Trophoblast cell (in vitro differentiated cells and primary cell): ENCODE data around the gene DIAPH3.

Experiments used
- DNase-seq, 2 donors: peaks; one replicate each; pipeline ENCODE4 v3.0.0-alpha.2; 2016
- H2AFZ ChIP-seq: 2 replicates; pipeline ENCODE4 v1.6.1; 2013; ENCODE audit warnings: low read length, moderate library complexity, mild to moderate bottlenecking; ENCODE audit not compliant: insufficient read depth, poor library complexity
- H2AK5ac ChIP-seq: 2 replicates; pipeline ENCODE4 v1.6.1; 2013; ENCODE audit warnings: mild to moderate bottlenecking, low read length
- H2BK120ac ChIP-seq: 2 replicates; pipeline ENCODE4 v1.6.1; 2013; ENCODE audit warnings: low read length, mild to moderate bottlenecking, moderate library complexity; ENCODE audit not compliant: insufficient read depth, poor library complexity
- H2BK12ac ChIP-seq: 2 replicates; pipeline ENCODE4 v1.6.1; 2013; ENCODE audit warnings: mild to moderate bottlenecking, low read length, moderate library complexity
- H2BK5ac ChIP-seq: 2 replicates; pipeline ENCODE4 v1.6.1; 2013; ENCODE audit warnings: low read length, low read depth, moderate library complexity, mild to moderate bottlenecking; ENCODE audit not compliant: poor library complexity
- H3K14ac ChIP-seq: 2 replicates; pipeline ENCODE4 v1.6.1; 2013; ENCODE audit warnings: mild to moderate bottlenecking, low read length
- H3K18ac ChIP-seq: 2 replicates; pipeline ENCODE4 v1.6.1; 2013; ENCODE audit warnings: mild to moderate bottlenecking, low read length
- H3K23ac ChIP-seq: 2 replicates; pipeline ENCODE4 v1.6.1; 2013; ENCODE audit warnings: low read length
- H3K27ac ChIP-seq: 2 replicates; pipeline ENCODE4 v1.5.1; 2013; ENCODE audit warnings: low read depth, mild to moderate bottlenecking, inconsistent platforms, low read length, moderate library complexity
- H3K27me3 ChIP-seq: 2 replicates; pipeline ENCODE4 v1.6.1; 2013; ENCODE audit warnings: inconsistent platforms, mild to moderate bottlenecking, low read length, moderate library complexity; ENCODE audit not compliant: insufficient read depth
- H3K36me3 ChIP-seq, 2 experiments: 1 replicate in 1 of 2; 2 replicates in 1 of 2; pipeline ENCODE4 v1.6.1; 2013; ENCODE audit warnings: low read length in 2 of 2, mild to moderate bottlenecking in 2 of 2, moderate library complexity in 1 of 2; ENCODE audit not compliant: insufficient read depth in 2 of 2, control insufficient read depth in 1 of 2
- H3K4ac ChIP-seq: 2 replicates; pipeline ENCODE4 v1.6.1; 2013; ENCODE audit warnings: low read depth, mild to moderate bottlenecking, low read length, moderate library complexity
- H3K4me1 ChIP-seq, 2 experiments: 1 replicate in 1 of 2; 2 replicates in 1 of 2; pipeline ENCODE4 v1.6.1; 2013; ENCODE audit warnings: low read length in 2 of 2, mild to moderate bottlenecking in 2 of 2, moderate library complexity in 1 of 2; ENCODE audit not compliant: insufficient read depth in 2 of 2, control insufficient read depth in 1 of 2
- H3K4me2 ChIP-seq: 2 replicates; pipeline ENCODE4 v1.6.1; 2013; ENCODE audit warnings: inconsistent platforms, mild to moderate bottlenecking, low read length, moderate library complexity
- H3K4me3 ChIP-seq: 2 replicates; pipeline ENCODE4 v1.5.1; 2013; ENCODE audit warnings: mild to moderate bottlenecking, low read depth, low read length, inconsistent platforms
- H3K79me1 ChIP-seq: one replicate; pipeline ENCODE4 v1.6.1; 2013; ENCODE audit warnings: low read length
- H3K79me2 ChIP-seq: 2 replicates; pipeline ENCODE4 v1.6.1; 2013; ENCODE audit warnings: low read length, mild to moderate bottlenecking; ENCODE audit not compliant: control insufficient read depth, insufficient read depth, poor library complexity
- H3K9ac ChIP-seq: 2 replicates; pipeline ENCODE4 v1.6.1; 2013; ENCODE audit warnings: mild to moderate bottlenecking, low read length
- H3K9me3 ChIP-seq: 2 replicates; pipeline ENCODE4 v1.6.1; 2013; ENCODE audit warnings: low read depth, mild to moderate bottlenecking, control low read depth, inconsistent platforms, low read length; ENCODE audit not compliant: insufficient read depth
- H4K12ac ChIP-seq: 2 replicates; pipeline ENCODE4 v1.6.1; 2013; ENCODE audit warnings: low read depth, mild to moderate bottlenecking, low read length, moderate library complexity
- H4K8ac ChIP-seq: 2 replicates; pipeline ENCODE4 v1.6.1; 2013; ENCODE audit warnings: low read depth, mild to moderate bottlenecking, low read length, moderate library complexity
- H4K91ac ChIP-seq: one replicate; pipeline ENCODE4 v1.6.1; 2013; ENCODE audit warnings: low read depth, mild to moderate bottlenecking, low read length, moderate library complexity
- WGBS: extraction: QIAGEN DNeasy Blood & Tissue Kit; methylation state at CpG from one replicate; pipeline ENCODE4 v1.1.7; 2013; ENCODE audit warnings: missing lambda C conversion rate; ENCODE audit not compliant: insufficient read length, insufficient coverage; ENCODE audit errors: extremely low coverage; 5-methylcytosine and 5-hydroxymethylcytosine counted together

The DIAPH3 gene

DNA sequence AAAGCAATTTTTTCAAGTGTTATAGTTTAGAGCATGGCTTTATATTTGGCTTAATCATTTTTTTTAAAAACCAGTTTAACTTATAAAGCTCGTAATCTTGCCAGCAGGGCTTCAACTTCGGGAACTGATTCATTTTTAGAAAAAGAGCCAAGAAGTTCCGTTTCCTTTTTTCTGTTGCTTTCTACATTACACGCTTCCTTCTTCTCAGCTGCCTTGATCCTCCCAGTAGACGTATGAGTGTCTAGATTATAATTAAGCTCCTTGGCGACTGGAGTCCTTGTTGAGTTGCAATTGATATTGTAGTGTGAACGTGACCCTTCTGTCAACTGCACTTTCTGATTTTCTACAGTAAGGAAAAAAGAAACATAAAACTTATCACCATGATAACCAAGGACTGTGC is 497.2 kb downstream of the DIAPH3 start:
- Histone ChIP-seq H2BK120ac (no peak overlapping the region), H2BK12ac (no peak overlapping the region), H3K9me3 (no peaks in the 10 kb centered on the region), H3K4ac (no peak overlapping the region), H2AFZ (no peak overlapping the region), H3K9ac (no peak overlapping the region), H3K79me2 (no peaks in the 10 kb centered on the region), H4K91ac (no peak overlapping the region), H3K14ac (no peak overlapping the region), H3K23ac (no peak overlapping the region), H4K12ac (no peak overlapping the region), H3K27me3 (no peaks in the 10 kb centered on the region), H4K8ac (no peak overlapping the region), H3K4me2 (no peak overlapping the region), H2BK5ac (no peak overlapping the region), H3K27ac (no peak overlapping the region), H3K18ac (no peak overlapping the region), H3K4me1 (peaks cover 2% of the 10 kb centered on the region in 2 experiments), H3K79me1 (peaks cover 3% of the 10 kb centered on the region), H2AK5ac (no peak overlapping the region), H3K36me3 (peaks cover 0 to 2% of the 10 kb centered on the region in 2 experiments), H3K4me3 (no peak overlapping the region)
- no CpG with 5 or more reads among the region's 7 CpGs for WGBS
- no peak for DNase-seq

DNA sequence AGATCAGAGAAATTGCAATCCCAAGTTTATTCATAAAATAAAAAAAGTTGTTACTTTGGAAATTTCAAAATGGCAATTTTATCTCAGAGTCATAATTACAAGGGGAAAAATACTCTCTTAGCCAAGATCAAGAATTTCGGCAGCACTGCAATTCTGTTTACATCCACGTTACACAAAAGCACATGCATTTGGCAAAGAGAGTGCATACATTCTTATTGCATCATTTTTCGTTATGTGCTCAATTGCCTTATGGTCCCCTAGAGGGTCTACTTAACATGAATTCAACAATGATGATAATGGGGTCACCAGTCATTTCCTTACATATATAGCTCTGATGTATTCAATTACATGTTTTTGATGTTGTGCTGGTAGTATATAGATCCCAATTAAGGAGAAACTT is 498.0 kb downstream of the DIAPH3 start:
- DNase-seq, result no peak
- H3K4me3 ChIP-seq, result no peak overlapping the region
- no CpG with 5 or more reads among the region's 3 CpGs for WGBS
- H2BK12ac ChIP-seq, result no peak overlapping the region
- H3K9ac ChIP-seq, result no peak overlapping the region
- no peak overlapping the region for H3K4ac ChIP-seq
- no peak overlapping the region for H4K91ac ChIP-seq
- no peak overlapping the region for H3K18ac ChIP-seq
- no peak overlapping the region for H4K12ac ChIP-seq
- H2BK120ac ChIP-seq, result no peak overlapping the region
- H3K79me2 ChIP-seq, result no peaks in the 10 kb centered on the region
- H3K79me1 ChIP-seq, result peaks cover 3% of the 10 kb centered on the region
- H3K27ac ChIP-seq, result no peak overlapping the region
- H3K23ac ChIP-seq, result no peak overlapping the region
- peaks cover 2% of the 10 kb centered on the region in 2 experiments for H3K4me1 ChIP-seq
- no peak overlapping the region for H2AFZ ChIP-seq
- H3K9me3 ChIP-seq, result no peaks in the 10 kb centered on the region
- H3K14ac ChIP-seq, result no peak overlapping the region
- H2BK5ac ChIP-seq, result no peak overlapping the region
- peaks cover 0 to 2% of the 10 kb centered on the region in 2 experiments for H3K36me3 ChIP-seq
- no peak overlapping the region for H2AK5ac ChIP-seq
- no peak overlapping the region for H3K4me2 ChIP-seq
- no peak overlapping the region for H4K8ac ChIP-seq
- H3K27me3 ChIP-seq, result no peaks in the 10 kb centered on the region

DNA sequence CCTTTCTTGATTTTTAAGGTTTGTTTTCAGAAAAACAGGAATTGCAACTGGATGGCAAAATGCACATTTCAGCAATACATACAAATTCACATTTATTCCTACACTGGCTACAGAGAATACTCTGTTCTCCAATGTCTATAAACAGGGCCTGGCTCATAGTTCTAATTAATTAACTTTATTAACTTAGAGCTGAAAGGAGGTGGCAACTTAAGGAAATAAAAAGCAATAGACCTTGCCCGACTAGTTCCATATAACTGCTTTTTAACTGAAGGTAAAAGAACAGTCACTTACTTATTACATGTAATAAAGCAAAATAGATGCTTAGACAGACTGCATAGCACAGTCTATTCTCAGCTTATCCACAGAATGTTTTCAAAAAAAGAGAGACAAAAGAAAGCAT is 498.5 kb downstream of the DIAPH3 start:
- no peaks in the 10 kb centered on the region for H3K79me2 ChIP-seq
- no peak overlapping the region for H3K4me3 ChIP-seq
- peaks cover under 1 to 2% of the 10 kb centered on the region in 2 experiments for H3K4me1 ChIP-seq
- peaks cover 3% of the 10 kb centered on the region for H3K79me1 ChIP-seq
- H2BK120ac ChIP-seq, result no peak overlapping the region
- no CpG with 5 or more reads among the region's 1 CpG for WGBS
- no peak overlapping the region for H3K9ac ChIP-seq
- H3K36me3 ChIP-seq, result peaks cover 0 to 2% of the 10 kb centered on the region in 2 experiments
- H3K4me2 ChIP-seq, result no peak overlapping the region
- H2BK12ac ChIP-seq, result no peak overlapping the region
- H4K12ac ChIP-seq, result no peak overlapping the region
- H3K18ac ChIP-seq, result no peak overlapping the region
- no peak overlapping the region for H4K8ac ChIP-seq
- no peak overlapping the region for H2BK5ac ChIP-seq
- no peak overlapping the region for H2AFZ ChIP-seq
- H3K9me3 ChIP-seq, result no peaks in the 10 kb centered on the region
- H3K23ac ChIP-seq, result no peak overlapping the region
- H3K27me3 ChIP-seq, result no peaks in the 10 kb centered on the region
- H3K4ac ChIP-seq, result no peak overlapping the region
- H3K27ac ChIP-seq, result no peak overlapping the region
- no peak overlapping the region for H2AK5ac ChIP-seq
- DNase-seq, result no peak
- no peak overlapping the region for H3K14ac ChIP-seq
- no peak overlapping the region for H4K91ac ChIP-seq

DNA sequence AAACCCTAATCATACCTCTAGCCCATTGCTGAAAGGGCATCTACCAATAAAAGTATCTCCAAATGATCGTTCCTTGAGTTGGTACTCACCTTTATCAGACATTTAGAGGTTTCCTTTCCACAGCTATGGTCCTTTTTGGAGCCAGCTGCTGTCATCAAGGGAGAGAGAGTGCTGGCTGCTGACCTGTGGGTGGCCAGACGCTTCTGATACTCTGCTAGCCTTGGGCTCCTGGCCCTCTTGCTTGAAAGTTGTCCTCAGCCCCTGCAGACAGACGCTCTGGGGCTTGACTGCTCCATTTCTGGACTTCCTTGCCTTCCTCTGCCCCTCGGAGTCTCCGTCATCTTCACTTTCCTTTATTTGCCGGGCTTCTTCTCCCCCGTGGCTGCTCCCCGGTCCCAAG is 499.1 kb downstream of the DIAPH3 start:
- no peak overlapping the region for H3K4ac ChIP-seq
- WGBS, result no CpG with 5 or more reads among the region's 8 CpGs

More for the DNA sequence above, 499.1 kb downstream of the DIAPH3 start:
- Histone ChIP-seq H3K79me2 (no peaks in the 10 kb centered on the region), H3K9me3 (no peaks in the 10 kb centered on the region), H3K4me1 (peaks cover 0 to 2% of the 10 kb centered on the region in 2 experiments), H2BK120ac (no peak overlapping the region), H4K8ac (no peak overlapping the region), H3K18ac (no peak overlapping the region), H2AK5ac (no peak overlapping the region), H3K23ac (no peak overlapping the region), H3K27me3 (no peaks in the 10 kb centered on the region), H3K14ac (no peak overlapping the region), H3K27ac (no peak overlapping the region), H3K36me3 (peaks cover 0 to 2% of the 10 kb centered on the region in 2 experiments), H2AFZ (no peak overlapping the region), H3K4me2 (no peak overlapping the region), H4K91ac (no peak overlapping the region), H3K4me3 (no peak overlapping the region), H4K12ac (no peak overlapping the region), H2BK5ac (no peak overlapping the region), H3K79me1 (peaks cover 3% of the 10 kb centered on the region), H2BK12ac (no peak overlapping the region), H3K9ac (no peak overlapping the region)
- no peak for DNase-seq
